Kidney capillary endothelial cell (primary cell): ENCODE data around the gene TRAPPC10.

Experiments used
- DNase-seq: peaks from one replicate; pipeline ENCODE4 v3.0.0-alpha.2; 2018; ENCODE audit warnings: low spot score

The TRAPPC10 gene

GRCh38 chr21:44011579-44012473 lies at the start of gene TRAPPC10:
Gene TRAPPC10 (plus strand): TSS chr21:44012309. CDS start chr21:44012494, 185 bp downstream.
- peak; percentile 49 for DNase-seq

- no peak for DNase-seq
Observed at GRCh38 chr21:43965911-43966585, 46.1 kb upstream of the TRAPPC10 start.

- no peak for DNase-seq
Observed at GRCh38 chr21:43966946-43967512, 45.1 kb upstream of the TRAPPC10 start.

GRCh38 chr21:43967981-43968380 lies 44.1 kb upstream of the TRAPPC10 start:
- DNase-seq, result no peak

GRCh38 chr21:43968410-43969114 lies 43.5 kb upstream of the TRAPPC10 start:
- no peak for DNase-seq

- DNase-seq, result no peak
Observed at GRCh38 chr21:43969115-43969444, 43.0 kb upstream of the TRAPPC10 start.

- no peak for DNase-seq
Observed at GRCh38 chr21:43970551-43970950, 41.6 kb upstream of the TRAPPC10 start.

GRCh38 chr21:43971201-43971991 lies 40.7 kb upstream of the TRAPPC10 start:
- no peak for DNase-seq

- no peak for DNase-seq
Observed at GRCh38 chr21:43971992-43972255, 40.2 kb upstream of the TRAPPC10 start.

GRCh38 chr21:43972850-43973633 lies 39.1 kb upstream of the TRAPPC10 start:
- no peak for DNase-seq

GRCh38 chr21:43973634-43973955 lies 38.5 kb upstream of the TRAPPC10 start:
- DNase-seq, result no peak

GRCh38 chr21:43974791-43975468 lies 37.2 kb upstream of the TRAPPC10 start:
- DNase-seq, result no peak

GRCh38 chr21:43975469-43976098 lies 36.5 kb upstream of the TRAPPC10 start:
- peak; percentile 44 for DNase-seq

- DNase-seq, result no peak
Observed at GRCh38 chr21:43976661-43977060, 35.4 kb upstream of the TRAPPC10 start.

GRCh38 chr21:43978060-43978459 lies 34.0 kb upstream of the TRAPPC10 start:
- no peak for DNase-seq

GRCh38 chr21:43979654-43980053 lies 32.5 kb upstream of the TRAPPC10 start:
- DNase-seq, result no peak

GRCh38 chr21:43981151-43981870 lies 30.8 kb upstream of the TRAPPC10 start:
- DNase-seq, result no peak

- DNase-seq, result no peak
Observed at GRCh38 chr21:43981871-43982210, 30.3 kb upstream of the TRAPPC10 start.

GRCh38 chr21:43982489-43983078 lies 29.5 kb upstream of the TRAPPC10 start:
- no peak for DNase-seq
